ENCODE data around the gene SNAP25. TPM values are rescaled to one million over a fixed set of nuclear protein-coding genes. Genes with fewer than 3 reads are reported as not detected.
A peak's percentile ranks its signal among the peaks of the same experiment; 100 is the strongest.

SNAP25 gene
- total RNA-seq, 1 experiment from 2014 or later = 3.9 TPM

DNA sequence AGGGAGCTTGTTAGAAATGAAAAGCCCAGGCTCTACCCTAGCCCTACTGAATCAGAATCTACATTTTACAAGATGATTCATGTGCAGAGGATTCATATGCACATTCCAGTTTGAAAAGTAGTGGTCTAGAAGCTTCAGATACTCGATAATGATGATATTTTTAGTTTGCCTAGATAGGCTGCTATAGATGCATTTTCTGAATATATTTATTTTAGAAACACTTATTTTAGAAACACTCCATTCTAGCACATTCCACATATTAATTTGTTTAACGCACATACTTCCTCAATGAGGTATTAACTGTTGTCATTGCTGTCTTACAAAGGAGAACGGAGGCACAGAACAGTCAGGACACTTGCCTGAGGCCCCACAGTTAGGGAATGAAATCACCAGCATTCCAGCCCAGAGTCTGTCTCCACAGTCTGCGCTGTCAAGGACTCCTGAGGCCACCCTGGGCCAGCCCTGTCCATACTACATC lies 64.4 kb downstream of the SNAP25 start:
- H3K36me3 ChIP-seq = peaks cover 8% of the 10 kb centered on the region; the same call in 1 of the 2 replicates
- no peaks in the 10 kb centered on the region for H3K9me3 ChIP-seq (replicated peaks)
- peak; percentile 85 to 86 for DNase-seq (ENCODE audit: low read depth in 1 of 2, low spot score in 2 of 2)
- peaks cover 46% of the 10 kb centered on the region for H3K4me1 ChIP-seq (replicated peaks)
- no peak overlapping the region for H3K4me3 ChIP-seq
- no peaks in the 10 kb centered on the region for H3K27me3 ChIP-seq (replicated peaks)
- peak overlapping the region; percentile 82 for H3K27ac ChIP-seq

DNA sequence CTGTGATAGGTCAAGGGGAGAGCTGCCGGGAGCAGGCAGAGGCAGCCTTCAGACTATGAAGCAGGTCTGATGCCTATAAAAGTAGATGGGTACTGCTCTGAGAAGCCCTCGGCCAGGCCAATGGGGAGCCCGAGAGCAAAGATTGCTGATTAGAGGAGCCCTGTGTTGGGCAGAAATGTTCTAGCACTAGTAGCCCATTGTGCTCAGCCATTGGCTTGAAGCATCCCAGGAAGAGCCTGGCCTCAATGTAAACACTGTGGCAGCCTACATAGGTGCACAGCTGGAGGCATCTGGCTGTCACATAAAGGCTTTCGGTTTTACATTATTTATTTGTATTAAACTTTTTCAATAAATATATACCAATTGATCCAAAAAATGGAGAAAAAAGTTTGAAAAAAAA lies 67.7 kb downstream of the SNAP25 start:
- DNase-seq (ENCODE audit: low read depth in 1 of 2, low spot score in 2 of 2) = no peak

DNA sequence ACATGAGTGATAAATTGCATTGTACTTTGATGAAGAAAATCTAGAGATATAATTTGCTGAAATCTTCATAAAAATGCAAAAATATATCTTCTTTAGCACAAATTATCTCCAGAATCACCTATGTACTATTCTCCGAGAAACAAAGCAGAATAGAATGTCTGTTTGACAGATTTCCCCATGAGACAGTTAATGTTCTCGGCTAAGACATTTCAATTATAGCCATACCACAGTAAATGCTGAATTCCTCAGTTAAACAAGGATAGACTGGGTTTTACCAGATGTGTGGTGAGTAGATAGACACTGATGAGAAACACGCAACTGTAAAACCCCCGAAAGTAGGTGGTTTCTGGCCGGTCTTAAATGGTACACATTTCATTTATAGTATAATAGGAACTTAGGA lies 69.8 kb downstream of the SNAP25 start:
- Histone ChIP-seq H3K36me3 (0 out of 2 replicates have a peak, but pooled peaks cover 2% of the 10 kb centered on the region), H3K4me3 (no peak overlapping the region), H3K27ac (no peak overlapping the region), H3K4me1 (replicated peaks) (peaks cover 28% of the 10 kb centered on the region), H3K9me3 (replicated peaks) (peaks cover 4% of the 10 kb centered on the region), H3K27me3 (replicated peaks) (no peaks in the 10 kb centered on the region)
- no peak for DNase-seq (ENCODE audit: low read depth in 1 of 2, low spot score in 2 of 2)

More for the DNA sequence above, 67.7 kb downstream of the SNAP25 start:
- H3K9me3 ChIP-seq (replicated peaks) = no peaks in the 10 kb centered on the region
- no peak overlapping the region for H3K4me3 ChIP-seq
- no peak overlapping the region for H3K27ac ChIP-seq
- peaks cover 49% of the 10 kb centered on the region for H3K4me1 ChIP-seq (replicated peaks)
- peaks cover 7% of the 10 kb centered on the region; the same call in 1 of the 2 replicates for H3K36me3 ChIP-seq
- H3K27me3 ChIP-seq (replicated peaks) = no peaks in the 10 kb centered on the region

DNA sequence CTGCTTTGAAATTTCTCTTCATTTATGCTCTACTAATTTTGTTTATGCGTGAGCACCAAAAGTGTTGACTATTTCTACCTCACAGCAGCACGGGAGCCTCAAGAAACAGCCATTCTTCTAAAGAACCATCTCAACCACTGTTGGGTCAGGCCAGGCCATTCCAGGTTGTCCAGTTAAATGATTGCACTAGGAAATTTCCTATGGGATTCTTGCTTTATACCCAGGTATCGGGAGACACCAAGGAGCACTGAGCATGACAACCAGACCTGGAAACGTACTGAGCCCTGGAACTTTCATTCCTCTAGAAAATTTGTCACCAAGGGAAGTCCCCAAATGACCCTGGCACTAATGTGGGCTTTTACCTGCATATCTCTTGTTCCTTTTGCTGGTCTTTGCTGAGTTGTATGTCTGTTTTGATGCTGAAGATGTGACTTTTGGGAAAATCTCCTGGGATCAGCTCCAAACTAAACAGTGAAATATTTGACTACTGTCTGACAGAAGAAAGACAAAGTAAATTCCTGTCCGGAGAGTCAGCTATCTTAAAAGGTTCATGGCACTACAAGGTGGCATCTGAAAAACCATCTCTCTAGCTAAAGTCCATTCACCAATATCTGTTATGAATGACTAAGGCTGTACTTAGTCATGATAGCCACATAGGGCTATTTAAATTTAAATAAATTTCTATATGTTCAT lies 70.5 kb downstream of the SNAP25 start:
- no peaks in the 10 kb centered on the region for H3K27me3 ChIP-seq (replicated peaks)
- no peak overlapping the region for H3K27ac ChIP-seq
- H3K4me3 ChIP-seq = no peak overlapping the region
- H3K9me3 ChIP-seq (replicated peaks) = peaks cover 4% of the 10 kb centered on the region
- peak in 1 of 2 experiments; percentile 55 for DNase-seq (ENCODE audit: low read depth in 1 of 2, low spot score in 2 of 2)
- H3K4me1 ChIP-seq (replicated peaks) = peaks cover 22% of the 10 kb centered on the region
- H3K36me3 ChIP-seq = 0 out of 2 replicates have a peak, but pooled peaks cover 2% of the 10 kb centered on the region

DNA sequence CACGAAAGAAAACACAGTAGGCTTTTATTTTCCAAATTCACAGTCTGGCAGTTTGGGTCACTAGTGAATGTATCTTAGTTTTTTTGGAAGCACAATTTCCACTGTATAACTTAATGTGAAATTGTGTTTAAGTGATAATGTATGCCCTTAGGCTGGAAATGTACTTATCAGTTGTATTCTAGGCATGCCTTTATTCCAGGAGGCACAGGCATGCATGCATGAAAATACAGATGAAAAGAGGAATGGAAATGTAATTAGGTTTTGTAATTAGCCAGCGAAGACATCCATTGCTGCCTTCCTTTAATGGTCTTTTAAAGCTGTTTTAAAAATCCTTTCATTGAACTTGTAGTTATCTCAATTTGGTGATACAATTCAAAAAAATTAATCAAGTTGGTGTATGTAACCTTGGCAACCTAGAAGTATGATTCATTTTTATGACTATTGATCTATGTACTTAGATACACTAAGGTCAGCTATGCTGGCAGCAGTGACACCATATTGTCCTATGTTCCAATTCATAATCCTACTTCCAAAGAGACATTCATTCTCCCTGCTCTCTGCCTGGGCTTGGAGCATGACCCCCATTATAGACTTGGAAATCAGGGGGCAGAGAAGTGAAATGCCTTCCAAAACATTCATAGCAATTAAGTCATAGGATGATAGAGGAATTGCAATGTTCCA lies 73.1 kb downstream of the SNAP25 start:
- DNase-seq (ENCODE audit: low read depth in 1 of 2, low spot score in 2 of 2) = no peak
- Histone ChIP-seq H3K9me3 (replicated peaks) (peaks cover 4% of the 10 kb centered on the region), H3K36me3 (no peaks in the 10 kb centered on the region), H3K4me3 (no peak overlapping the region), H3K27ac (no peak overlapping the region), H3K27me3 (replicated peaks) (no peaks in the 10 kb centered on the region), H3K4me1 (replicated peaks) (peaks cover 18% of the 10 kb centered on the region)

DNA sequence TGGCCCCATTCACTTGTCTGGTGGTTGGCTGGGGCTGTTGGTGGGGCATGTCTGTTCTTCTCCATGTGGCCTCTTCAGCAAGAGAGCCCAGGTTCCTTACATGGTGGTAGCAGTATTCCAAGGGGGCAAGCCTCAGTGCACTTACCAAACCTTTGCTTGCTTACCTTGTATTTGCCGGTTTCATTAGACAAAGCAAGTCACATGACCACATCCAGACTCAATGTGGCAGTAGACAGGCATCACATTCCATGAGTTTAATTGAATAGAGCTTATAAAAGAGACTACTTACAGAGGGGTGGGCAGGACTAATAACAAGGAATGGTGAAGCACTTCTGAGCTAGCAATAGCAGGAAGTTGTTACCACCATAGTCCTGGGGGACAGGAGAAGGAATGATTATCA lies 78.6 kb downstream of the SNAP25 start:
- Histone ChIP-seq H3K4me1 (replicated peaks) (no peaks in the 10 kb centered on the region), H3K36me3 (no peaks in the 10 kb centered on the region), H3K4me3 (no peak overlapping the region), H3K27ac (no peak overlapping the region), H3K9me3 (replicated peaks) (peaks cover under 1% of the 10 kb centered on the region; the same call in 1 of the 2 replicates), H3K27me3 (replicated peaks) (no peaks in the 10 kb centered on the region)
- DNase-seq (ENCODE audit: low read depth in 1 of 2, low spot score in 2 of 2) = no peak

DNA sequence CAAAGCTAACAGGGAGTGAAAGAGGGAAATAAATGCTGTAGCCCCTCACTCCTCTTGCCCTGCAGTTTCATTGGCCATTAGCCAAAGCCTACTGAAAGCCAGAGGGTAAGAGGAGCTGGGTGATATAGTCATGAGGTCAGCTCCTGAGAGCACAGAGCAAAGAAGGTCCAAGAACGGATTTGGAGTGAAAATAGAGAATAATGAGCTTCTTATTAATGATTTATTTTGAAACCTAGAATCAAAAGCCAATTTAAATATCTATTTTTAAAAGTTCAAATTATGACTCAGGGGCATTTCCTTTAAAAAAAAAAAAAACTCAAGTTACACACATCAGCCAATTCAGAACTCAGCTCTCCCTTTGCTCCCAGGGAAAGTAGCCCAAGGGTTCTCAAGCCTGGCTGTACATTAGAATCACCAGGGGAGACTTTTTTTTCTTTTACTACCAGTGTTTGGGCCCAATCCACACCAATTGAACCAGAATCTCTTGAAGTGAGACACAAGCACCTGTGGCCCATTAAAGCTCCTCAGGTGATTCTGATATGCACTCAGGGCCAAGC lies 79.1 kb downstream of the SNAP25 start:
- Histone ChIP-seq H3K9me3 (replicated peaks) (no peaks in the 10 kb centered on the region), H3K4me3 (no peak overlapping the region), H3K36me3 (no peaks in the 10 kb centered on the region), H3K4me1 (replicated peaks) (no peaks in the 10 kb centered on the region), H3K27ac (no peak overlapping the region), H3K27me3 (replicated peaks) (no peaks in the 10 kb centered on the region)
- no peak for DNase-seq (ENCODE audit: low read depth in 1 of 2, low spot score in 2 of 2)

DNA sequence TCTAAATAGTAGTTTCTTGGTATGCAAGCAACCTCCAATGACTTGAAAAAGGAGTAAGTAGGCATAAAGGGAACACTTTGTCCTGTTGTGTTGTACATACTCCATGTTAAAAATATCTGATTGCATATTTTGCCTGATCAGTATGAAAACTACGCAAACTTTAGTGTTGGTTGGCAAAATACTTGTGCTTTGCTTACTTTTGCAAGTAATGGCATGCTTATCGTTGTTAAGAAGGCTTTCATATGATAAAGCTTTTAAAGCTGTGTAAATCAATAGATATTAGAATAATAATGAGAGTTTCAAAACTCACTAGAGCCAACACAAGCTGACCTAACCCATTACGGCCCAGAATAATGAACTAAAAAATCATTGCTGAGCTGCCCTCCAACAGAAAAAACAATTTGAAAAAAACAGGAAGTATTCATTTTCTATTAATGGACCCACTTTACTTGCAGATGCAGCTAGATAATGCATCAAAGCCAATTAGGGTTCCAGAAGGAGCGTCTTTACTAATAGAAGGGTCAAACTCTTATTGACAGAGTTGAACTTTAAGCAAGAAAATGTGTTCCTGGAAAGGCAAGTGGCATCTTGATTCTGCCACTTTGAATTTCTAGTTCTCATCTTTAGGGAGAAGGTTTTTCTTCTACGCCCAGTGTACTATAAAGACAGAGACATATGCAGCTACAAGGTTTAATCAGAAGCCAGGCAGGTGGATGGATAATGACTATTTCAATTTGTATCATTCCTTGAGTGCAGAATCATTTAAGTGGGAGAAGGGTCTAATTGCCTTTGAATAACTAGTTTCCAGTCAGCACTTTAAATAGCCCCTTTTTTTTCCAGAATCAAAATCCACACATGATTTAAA lies 82.2 kb downstream of the SNAP25 start:
- H3K36me3 ChIP-seq = no peaks in the 10 kb centered on the region
- H3K4me1 ChIP-seq (replicated peaks) = peaks cover 12% of the 10 kb centered on the region
- no peak overlapping the region for H3K27ac ChIP-seq
- DNase-seq (ENCODE audit: low read depth in 1 of 2, low spot score in 2 of 2) = no peak
- H3K4me3 ChIP-seq = no peak overlapping the region
- H3K27me3 ChIP-seq (replicated peaks) = no peaks in the 10 kb centered on the region
- H3K9me3 ChIP-seq (replicated peaks) = no peaks in the 10 kb centered on the region

DNA sequence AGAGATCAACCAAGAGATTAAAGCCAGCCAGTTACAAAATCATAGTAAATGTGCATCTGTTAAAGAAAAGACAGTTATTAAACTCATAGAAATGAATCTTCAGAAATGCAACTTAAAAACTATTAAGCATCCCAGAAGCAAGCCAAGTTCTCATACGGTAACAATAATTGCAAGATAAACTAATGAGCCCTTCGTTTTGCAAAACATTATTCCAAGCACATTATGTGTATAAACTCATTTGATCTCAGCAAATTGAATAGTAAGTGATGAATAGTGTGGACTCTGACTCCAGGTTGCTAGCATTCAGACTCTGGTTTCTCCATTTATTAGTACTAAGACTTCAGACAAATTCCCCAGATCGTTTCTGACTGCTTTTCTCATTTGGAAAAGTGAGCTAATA lies 85.2 kb downstream of the SNAP25 start:
- Histone ChIP-seq H3K4me3 (no peak overlapping the region), H3K27me3 (replicated peaks) (no peaks in the 10 kb centered on the region), H3K9me3 (replicated peaks) (no peaks in the 10 kb centered on the region), H3K27ac (no peak overlapping the region), H3K4me1 (replicated peaks) (peaks cover 36% of the 10 kb centered on the region), H3K36me3 (no peaks in the 10 kb centered on the region)
- no peak for DNase-seq (ENCODE audit: low read depth in 1 of 2, low spot score in 2 of 2)

DNA sequence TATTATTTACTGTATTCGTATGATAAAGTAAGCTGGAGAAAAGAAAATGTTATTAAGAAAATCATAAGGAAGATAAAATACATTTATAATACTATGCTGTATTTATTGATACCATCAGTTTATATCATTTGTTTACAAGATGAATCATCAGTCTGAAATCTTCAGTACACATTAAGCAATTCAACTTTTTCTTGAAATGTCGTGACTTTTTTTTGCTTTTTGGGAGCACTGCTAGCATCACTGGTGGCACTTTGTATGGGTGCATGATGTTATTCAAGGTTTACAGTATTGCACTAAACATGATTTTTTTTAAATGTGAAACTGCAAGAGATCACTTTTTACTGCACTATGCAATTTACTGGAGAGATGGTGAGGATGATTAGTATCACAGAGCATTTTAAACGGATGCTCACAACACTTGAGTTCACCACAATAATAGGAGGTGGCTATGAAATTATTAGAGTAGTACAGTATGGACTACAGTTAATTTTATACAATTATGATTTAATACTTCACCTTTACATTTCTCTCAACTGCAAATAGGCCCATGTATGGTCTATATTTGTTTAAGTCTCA lies 85.9 kb downstream of the SNAP25 start:
- Histone ChIP-seq H3K27ac (no peak overlapping the region), H3K4me3 (no peak overlapping the region), H3K4me1 (replicated peaks) (peaks cover 44% of the 10 kb centered on the region), H3K36me3 (no peaks in the 10 kb centered on the region), H3K27me3 (replicated peaks) (no peaks in the 10 kb centered on the region), H3K9me3 (replicated peaks) (no peaks in the 10 kb centered on the region)
- no peak for DNase-seq (ENCODE audit: low read depth in 1 of 2, low spot score in 2 of 2)

DNA sequence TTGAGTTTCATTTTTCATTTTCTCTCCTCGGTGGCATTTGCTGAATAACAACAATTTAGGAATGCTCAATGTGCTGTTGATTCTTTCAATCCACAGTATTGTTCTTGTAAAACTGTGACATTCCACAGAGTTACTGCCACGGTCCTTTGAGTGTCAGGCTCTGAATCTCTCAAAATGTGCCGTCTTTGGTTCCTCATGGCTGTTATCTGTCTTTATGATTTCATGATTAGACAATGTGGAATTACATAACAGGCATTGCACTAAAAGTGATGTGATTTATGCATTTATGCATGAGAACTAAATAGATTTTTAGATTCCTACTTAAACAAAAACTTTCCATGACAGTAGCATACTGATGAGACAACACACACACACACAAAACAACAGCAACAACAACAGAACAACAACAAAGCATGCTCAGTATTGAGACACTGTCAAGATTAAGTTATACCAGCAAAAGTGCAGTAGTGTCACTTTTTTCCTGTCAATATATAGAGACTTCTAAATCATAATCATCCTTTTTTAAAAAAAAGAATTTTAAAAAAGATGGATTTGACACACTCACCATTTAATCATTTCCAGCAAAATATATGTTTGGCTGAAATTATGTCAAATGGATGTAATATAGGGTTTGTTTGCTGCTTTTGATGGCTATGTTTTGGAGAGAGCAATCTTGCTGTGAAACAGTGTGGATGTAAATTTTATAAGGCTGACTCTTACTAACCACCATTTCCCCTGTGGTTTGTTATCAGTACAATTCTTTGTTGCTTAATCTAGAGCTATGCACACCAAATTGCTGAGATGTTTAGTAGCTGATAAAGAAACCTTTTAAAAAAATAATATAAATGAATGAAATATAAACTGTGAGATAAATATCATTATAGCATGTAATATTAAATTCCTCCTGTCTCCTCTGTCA lies 88.1 kb downstream of the SNAP25 start:
- Histone ChIP-seq H3K4me3 (peak overlapping the region; percentile 0; the same call in 1 of the 2 replicates), H3K27ac (peak overlapping the region; percentile 99), H3K4me1 (replicated peaks) (peaks cover 50% of the 10 kb centered on the region), H3K36me3 (no peaks in the 10 kb centered on the region), H3K27me3 (replicated peaks) (no peaks in the 10 kb centered on the region), H3K9me3 (replicated peaks) (no peaks in the 10 kb centered on the region)
- DNase-seq (ENCODE audit: low read depth in 1 of 2, low spot score in 2 of 2) = peak in 1 of 2 experiments; percentile 84

DNA sequence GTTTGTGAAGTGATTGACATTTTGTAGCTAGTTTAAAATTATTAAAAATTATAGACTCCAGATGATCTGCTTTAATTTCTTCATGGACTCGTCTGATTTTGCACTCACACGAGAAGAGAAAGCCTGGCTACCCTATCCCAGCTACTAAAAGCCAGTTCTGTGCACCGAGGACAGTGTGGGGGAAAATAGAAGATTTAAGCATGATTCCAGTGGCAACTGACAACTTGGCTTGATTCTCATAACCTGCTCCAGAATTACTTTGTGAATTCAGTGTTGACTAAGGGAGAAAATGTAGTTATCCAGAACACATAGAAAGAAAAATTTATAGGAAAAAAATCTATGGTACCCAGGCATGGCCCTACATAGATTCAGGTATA lies 88.7 kb downstream of the SNAP25 start:
- Histone ChIP-seq H3K9me3 (replicated peaks) (no peaks in the 10 kb centered on the region), H3K27ac (peak overlapping the region; percentile 99)
- peak in 1 of 2 experiments; percentile 73 for DNase-seq (ENCODE audit: low read depth in 1 of 2, low spot score in 2 of 2)

More for the DNA sequence above, 88.7 kb downstream of the SNAP25 start:
- Histone ChIP-seq H3K4me1 (replicated peaks) (peaks cover 56% of the 10 kb centered on the region), H3K27me3 (replicated peaks) (no peaks in the 10 kb centered on the region), H3K4me3 (no peak overlapping the region), H3K36me3 (no peaks in the 10 kb centered on the region)
